Hepatocyte (in vitro differentiated cells): ENCODE data around the gene CDK13. TPM values are rescaled to one million over a fixed set of nuclear protein-coding genes. Genes with fewer than 3 reads are reported as not detected.

ENCODE experiments used
- DNase-seq: peaks from one replicate; pipeline ENCODE4 v3.0.0-alpha.2; 2016; ENCODE audit warnings: low spot score
- H2AFZ ChIP-seq: fragments of 200-600 bp; sonication (generic); 2 replicates; pipeline ENCODE4 v1.6.0; 2016; ENCODE audit warnings: antibody characterized with exemption, mild to moderate bottlenecking
- H3K27ac ChIP-seq: fragments of 200-600 bp; sonication (generic); 2 replicates; pipeline ENCODE4 v1.5.1; 2016; ENCODE audit warnings: mild to moderate bottlenecking
- H3K27me3 ChIP-seq: fragments of 200-600 bp; sonication (generic); 2 replicates; pipeline ENCODE4 v1.6.1; 2016
- H3K36me3 ChIP-seq: fragments of 200-600 bp; sonication (generic); replicated peaks from 2 replicates; pipeline ENCODE4 v1.5.1; 2016; ENCODE audit warnings: low read depth; ENCODE audit not compliant: insufficient read depth
- H3K4me1 ChIP-seq: fragments of 200-600 bp; sonication (generic); 2 replicates; pipeline ENCODE4 v1.5.1; 2016; ENCODE audit warnings: mild to moderate bottlenecking, moderate library complexity; ENCODE audit not compliant: insufficient read depth
- H3K4me2 ChIP-seq: fragments of 200-600 bp; sonication (generic); 2 replicates; pipeline ENCODE4 v1.6.0; 2016
- H3K4me3 ChIP-seq: fragments of 200-600 bp; sonication (generic); 2 replicates; pipeline ENCODE4 v1.5.1; 2016; ENCODE audit warnings: mild to moderate bottlenecking
- H3K79me2 ChIP-seq: fragments of 200-600 bp; sonication (generic); 2 replicates; pipeline ENCODE4 v1.6.0; 2017; ENCODE audit warnings: mild to moderate bottlenecking
- H3K9me2 ChIP-seq: fragments of 200-600 bp; sonication (generic); replicated peaks from 2 replicates; pipeline ENCODE4 v1.6.0; 2017; ENCODE audit warnings: mild to moderate bottlenecking; ENCODE audit not compliant: insufficient read depth
- H3K9me3 ChIP-seq: fragments of 200-600 bp; sonication (generic); 2 replicates; pipeline ENCODE4 v1.5.1; 2016; ENCODE audit warnings: low read depth, mild to moderate bottlenecking
- H4K20me1 ChIP-seq: fragments of 200-600 bp; sonication (generic); 2 replicates; pipeline ENCODE4 v1.6.0; 2016; ENCODE audit warnings: mild to moderate bottlenecking; ENCODE audit not compliant: insufficient read depth, poor library complexity, severe bottlenecking
- CTCF ChIP-seq: fragments of 200-600 bp; sonication (generic); IDR thresholded peaks from 2 replicates; pipeline ENCODE4 v1.5.1; 2016; ENCODE audit warnings: antibody characterized with exemption, mild to moderate bottlenecking; ENCODE audit not compliant: poor library complexity
- EZH2 ChIP-seq: fragments of 200-600 bp; sonication (generic); IDR thresholded peaks from 2 replicates; pipeline ENCODE4 v1.6.1; 2016; ENCODE audit warnings: antibody characterized with exemption, mild to moderate bottlenecking, borderline replicate concordance
- EZH2phosphoT487 ChIP-seq: fragments of 200-600 bp; sonication (generic); IDR thresholded peaks from one replicate; pipeline ENCODE4 v1.6.1; 2018; ENCODE audit warnings: antibody characterized with exemption, mild to moderate bottlenecking, low read depth, moderate library complexity; ENCODE audit not compliant: unreplicated experiment, severe bottlenecking
- WGBS: methylation state at CpG from one replicate; pipeline ENCODE4 v1.1.6; 2016; ENCODE audit warnings: low lambda C conversion rate; ENCODE audit errors: missing lambda C conversion rate; 5-methylcytosine and 5-hydroxymethylcytosine counted together
- polyA plus RNA-seq: library from polyadenylated mRNA; unstranded; fragments of >200 nt; fragmentation: Nextera tagmentation; extraction: Ambion mirVana; gene quantifications from 2 replicates; pipeline ENCODE4 v1.2.1, GENCODE V29; 2016
- total RNA-seq: library from RNA; depleted of rRNA; stranded (reverse); fragments of >200 nt; gene quantifications from 2 replicates; pipeline ENCODE4 v1.2.3, GENCODE V29; 2014

CDK13 gene
- total and polyA plus RNA-seq, 2 experiments from 2014 or later: 36.1 to 76.0 TPM

- no peaks in the 10 kb centered on the region for H3K9me3 ChIP-seq
- H3K4me2 ChIP-seq: peak overlapping the region; percentile 83
- DNase-seq: no peak
- peaks cover 75% of the 10 kb centered on the region for H3K79me2 ChIP-seq
- WGBS: 6% methylated on average over 3 of the region's 3 CpGs
- peak overlapping the region; percentile 47 for H3K4me3 ChIP-seq
- H3K4me1 ChIP-seq: peaks cover 31% of the 10 kb centered on the region
- no peak for TF ChIP-seq CTCF
- no peak for TF ChIP-seq EZH2phosphoT487
- TF ChIP-seq EZH2: no peak
- H3K36me3 ChIP-seq: no peaks in the 10 kb centered on the region
- no peak overlapping the region for H2AFZ ChIP-seq
- H3K9me2 ChIP-seq: no peaks in the 10 kb centered on the region
- H3K27ac ChIP-seq: peak overlapping the region; percentile 98
- H4K20me1 ChIP-seq: peaks cover 64% of the 10 kb centered on the region
- no peaks in the 10 kb centered on the region for H3K27me3 ChIP-seq
Observed at GRCh38 chr7:39952803-39953202, 2.7 kb downstream of the CDK13 start.

GRCh38 chr7:39954694-39955093, 4.6 kb downstream of the CDK13 start:
- Histone ChIP-seq H3K27me3 (no peaks in the 10 kb centered on the region), H3K79me2 (peaks cover 94% of the 10 kb centered on the region), H3K27ac (no peak overlapping the region), H3K9me2 (no peaks in the 10 kb centered on the region), H2AFZ (no peak overlapping the region), H3K4me2 (peak overlapping the region; percentile 83), H3K36me3 (no peaks in the 10 kb centered on the region), H3K4me3 (no peak overlapping the region), H3K4me1 (peaks cover 25% of the 10 kb centered on the region), H4K20me1 (peaks cover 82% of the 10 kb centered on the region), H3K9me3 (no peaks in the 10 kb centered on the region)
- TF ChIP-seq EZH2: no peak
- TF ChIP-seq CTCF: no peak
- TF ChIP-seq EZH2phosphoT487: no peak
- 92% methylated on average over 4 of the region's 4 CpGs for WGBS
- no peak for DNase-seq

GRCh38 chr7:39958038-39958437, 8.0 kb downstream of the CDK13 start:
- H4K20me1 ChIP-seq: peaks cover 85% of the 10 kb centered on the region
- peaks cover 98% of the 10 kb centered on the region for H3K79me2 ChIP-seq
- peak overlapping the region; percentile 31 for H3K4me2 ChIP-seq

More at GRCh38 chr7:39958038-39958437, 8.0 kb downstream of the CDK13 start:
- peaks cover 25% of the 10 kb centered on the region for H3K4me1 ChIP-seq
- DNase-seq: no peak
- no peak for TF ChIP-seq CTCF
- TF ChIP-seq EZH2: no peak
- no peak for TF ChIP-seq EZH2phosphoT487
- 85% methylated on average over 3 of the region's 3 CpGs for WGBS
- H3K27ac ChIP-seq: no peak overlapping the region
- H3K9me2 ChIP-seq: no peaks in the 10 kb centered on the region
- H3K27me3 ChIP-seq: no peaks in the 10 kb centered on the region
- no peak overlapping the region for H3K4me3 ChIP-seq
- H3K9me3 ChIP-seq: no peaks in the 10 kb centered on the region
- no peaks in the 10 kb centered on the region for H3K36me3 ChIP-seq
- no peak overlapping the region for H2AFZ ChIP-seq
